NCI-H510A treated with DMSO at 0.1 percent for 48 hours (cell line): ENCODE data around the gene SNRNP25.
"Not testable (repeated sequence)": the region's sequence is repeated elsewhere in the genome, so short reads cannot be mapped to it uniquely, and the experiment has no call there.

Source experiments
- DNase-seq: peaks from one replicate; lab custom pipeline; 2025; lab: John Stamatoyannopoulos, UW

The SNRNP25 gene

GRCh38 chr16:53346-54236 is at the start of gene SNRNP25, which contains the start of gene POLR3K:
SNRNP25 (plus strand) TSS chr16:53828; CDS start chr16:54017, 189 bp downstream.
POLR3K (minus strand) TSS chr16:53608; CDS start chr16:53586, 22 bp downstream.
- DNase-seq, result peak; percentile 81

DNA sequence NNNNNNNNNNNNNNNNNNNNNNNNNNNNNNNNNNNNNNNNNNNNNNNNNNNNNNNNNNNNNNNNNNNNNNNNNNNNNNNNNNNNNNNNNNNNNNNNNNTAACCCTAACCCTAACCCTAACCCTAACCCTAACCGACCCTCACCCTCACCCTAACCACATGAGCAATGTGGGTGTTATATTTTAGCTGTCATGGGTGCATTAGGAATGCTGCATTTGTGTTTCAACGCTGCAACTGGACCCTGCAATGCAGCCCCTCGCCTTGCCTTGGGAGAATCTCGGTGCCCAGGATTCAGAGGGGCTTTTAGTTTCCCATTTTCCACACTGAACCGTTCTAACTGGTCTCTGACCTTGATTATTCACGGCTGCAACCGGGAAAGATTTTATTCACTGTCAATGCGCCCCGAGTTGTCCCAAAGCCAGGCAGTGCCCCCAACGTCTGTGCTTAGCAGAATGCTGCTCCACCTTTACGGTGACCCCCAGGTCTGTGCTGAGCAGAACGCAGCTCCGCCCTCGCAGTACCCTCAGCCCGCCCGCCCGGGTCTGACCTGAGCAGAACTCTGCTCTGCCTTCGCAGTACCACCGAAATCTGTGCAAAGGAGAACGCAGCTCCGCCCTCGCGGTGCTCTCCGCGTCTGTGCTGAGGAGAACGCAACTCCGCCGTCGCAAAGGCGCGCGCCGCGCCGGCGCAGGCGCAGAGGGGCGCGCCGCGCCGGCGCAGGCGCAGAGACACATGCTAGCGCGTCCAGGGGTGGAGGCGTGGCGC is 43.5 kb upstream of the SNRNP25 start:
- DNase-seq, result peak; percentile 38

DNA sequence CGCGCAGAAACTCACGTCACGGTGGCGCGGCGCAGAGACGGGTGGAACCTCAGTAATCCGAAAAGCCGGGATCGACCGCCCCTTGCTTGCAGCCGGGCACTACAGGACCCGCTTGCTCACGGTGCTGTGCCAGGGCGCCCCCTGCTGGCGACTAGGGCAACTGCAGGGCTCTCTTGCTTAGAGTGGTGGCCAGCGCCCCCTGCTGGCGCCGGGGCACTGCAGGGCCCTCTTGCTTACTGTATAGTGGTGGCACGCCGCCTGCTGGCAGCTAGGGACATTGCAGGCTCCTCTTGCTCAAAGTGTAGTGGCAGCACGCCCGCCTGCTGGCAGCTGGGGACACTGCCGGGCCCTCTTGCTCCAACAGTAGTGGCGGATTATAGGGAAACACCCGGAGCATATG is 42.9 kb upstream of the SNRNP25 start:
- peak; percentile 75 for DNase-seq

DNA sequence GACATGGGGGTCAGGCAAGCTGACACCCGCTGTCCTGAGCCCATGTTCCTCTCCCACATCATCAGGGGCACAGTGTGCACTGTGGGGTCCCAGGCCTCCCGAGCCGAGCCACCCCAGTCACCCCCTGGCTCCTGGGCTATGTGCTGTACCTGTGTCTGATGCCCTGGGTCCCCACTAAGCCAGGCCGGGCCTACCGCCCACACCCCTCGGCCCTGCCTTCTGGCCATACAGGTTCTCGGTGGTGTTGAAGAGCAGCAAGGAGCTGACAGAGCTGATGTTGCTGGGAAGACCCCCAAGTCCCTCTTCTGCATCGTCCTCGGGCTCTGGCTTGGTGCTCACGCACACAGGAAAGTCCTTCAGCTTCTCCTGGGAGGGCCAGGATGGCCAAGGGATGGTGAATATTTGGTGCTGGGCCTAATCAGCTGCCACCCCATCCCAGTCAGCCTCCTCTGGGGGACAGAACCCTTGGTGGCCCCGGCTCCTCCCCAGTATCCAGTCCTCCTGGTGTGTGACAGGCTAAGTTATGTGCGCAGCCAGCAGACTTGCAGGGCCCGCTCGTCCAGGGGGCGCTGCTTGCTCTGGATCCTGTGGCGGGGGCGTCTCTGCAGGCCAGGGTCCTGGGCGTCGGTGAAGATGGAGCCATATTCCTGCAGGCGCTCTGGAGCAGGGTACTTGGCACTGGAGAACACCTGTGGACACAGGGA is 36.4 kb upstream of the SNRNP25 start:
- not testable (repeated sequence) for DNase-seq

DNA sequence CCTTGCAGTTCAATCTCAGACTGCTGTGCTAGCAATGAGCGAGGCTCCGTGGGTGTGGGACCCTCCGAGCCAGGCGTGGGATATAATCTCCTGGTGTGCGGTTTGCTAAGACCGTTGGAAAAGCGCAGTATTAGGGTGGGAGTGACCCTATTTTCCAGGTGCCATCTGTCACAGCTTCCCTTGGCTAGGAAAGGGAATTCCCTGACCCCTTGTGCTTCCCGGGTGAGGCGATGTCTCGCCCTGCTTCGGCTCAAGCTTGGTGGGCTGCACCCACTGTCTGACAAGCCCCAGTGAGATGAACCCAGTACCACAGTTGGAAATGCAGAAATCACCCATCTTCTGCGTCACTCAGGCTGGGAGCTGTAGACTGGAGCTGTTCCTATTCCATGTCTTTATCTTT is 32.7 kb upstream of the SNRNP25 start:
- not testable (repeated sequence) for DNase-seq

GRCh38 chr16:24151-24550 is 29.5 kb upstream of the SNRNP25 start:
- not testable (repeated sequence) for DNase-seq

GRCh38 chr16:25926-26348 is 27.7 kb upstream of the SNRNP25 start:
- DNase-seq, result not testable (repeated sequence)

DNA sequence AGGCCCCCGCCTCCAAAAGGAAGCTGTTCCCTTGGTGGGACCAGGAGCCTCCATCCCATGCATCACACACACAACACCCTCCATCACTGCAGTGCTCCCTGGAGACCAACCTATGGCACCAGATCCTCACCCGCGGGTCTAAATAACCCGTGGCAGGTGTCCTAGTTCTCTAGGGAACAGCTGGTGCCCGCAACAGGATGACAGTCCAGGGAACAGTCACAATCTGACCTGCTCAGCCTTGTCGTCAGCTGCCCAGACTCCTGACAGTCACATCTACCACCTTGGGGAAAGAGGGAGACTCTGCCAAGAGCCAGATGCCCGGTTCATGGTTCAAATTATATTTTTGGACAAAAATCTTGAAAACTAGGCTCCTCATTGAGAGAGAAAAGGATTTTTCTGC is 23.0 kb upstream of the SNRNP25 start:
- not testable (repeated sequence) for DNase-seq

- not testable (repeated sequence) for DNase-seq
These were observed 20.3 kb upstream of the SNRNP25 start for GRCh38 chr16:33154-33876.

- no peak for DNase-seq
These were observed 19.6 kb upstream of the SNRNP25 start for GRCh38 chr16:33877-34647.

DNA sequence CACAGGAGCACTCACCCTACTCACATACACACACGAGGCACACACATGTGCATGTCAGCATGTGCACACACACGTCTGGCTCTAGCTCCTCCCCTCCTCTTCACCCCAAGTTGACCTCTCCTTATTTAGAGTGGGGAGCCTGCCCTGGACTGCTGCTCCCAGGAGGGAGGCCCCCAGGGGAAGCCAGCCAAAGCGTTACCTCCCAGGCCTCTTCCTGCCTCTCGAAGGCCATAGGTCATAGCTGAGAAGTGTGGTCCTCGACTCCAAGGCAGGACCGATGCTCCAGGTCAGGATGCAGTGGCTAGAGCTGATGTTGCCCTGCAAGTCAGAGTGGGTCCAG is 19.0 kb upstream of the SNRNP25 start:
- no peak for DNase-seq

GRCh38 chr16:35011-35677 is 18.5 kb upstream of the SNRNP25 start:
- DNase-seq, result no peak

DNA sequence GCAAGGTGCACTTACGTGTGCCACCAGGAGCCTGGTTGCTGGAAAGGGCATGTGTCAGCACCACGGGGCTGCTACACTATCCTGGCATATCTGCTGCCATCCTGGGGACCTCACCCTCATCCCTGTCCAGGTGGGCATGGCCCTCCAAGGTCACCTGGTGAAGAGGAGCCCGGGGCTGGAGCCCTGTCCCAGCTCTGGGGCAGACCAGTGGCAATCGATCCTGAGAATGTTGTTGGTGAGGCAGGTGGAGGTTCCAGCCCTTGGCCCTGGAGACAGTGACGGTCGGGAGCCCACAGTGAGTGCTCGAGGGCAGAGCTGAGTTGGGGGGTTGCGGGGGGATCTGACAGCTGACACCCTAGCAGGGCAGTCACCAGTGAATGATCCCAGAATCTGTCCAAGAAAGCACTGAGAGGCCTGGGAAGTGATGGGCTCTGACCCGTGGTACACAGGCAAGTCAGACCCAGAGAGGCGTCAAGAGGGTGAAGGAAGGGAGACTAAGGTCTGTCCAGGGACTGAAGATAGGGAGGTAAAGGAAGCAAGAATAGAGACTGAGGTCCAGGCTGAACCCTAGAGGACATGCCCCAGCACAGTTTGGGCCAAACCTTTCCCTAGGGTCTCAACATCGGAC is 17.8 kb upstream of the SNRNP25 start:
- DNase-seq, result no peak

DNA sequence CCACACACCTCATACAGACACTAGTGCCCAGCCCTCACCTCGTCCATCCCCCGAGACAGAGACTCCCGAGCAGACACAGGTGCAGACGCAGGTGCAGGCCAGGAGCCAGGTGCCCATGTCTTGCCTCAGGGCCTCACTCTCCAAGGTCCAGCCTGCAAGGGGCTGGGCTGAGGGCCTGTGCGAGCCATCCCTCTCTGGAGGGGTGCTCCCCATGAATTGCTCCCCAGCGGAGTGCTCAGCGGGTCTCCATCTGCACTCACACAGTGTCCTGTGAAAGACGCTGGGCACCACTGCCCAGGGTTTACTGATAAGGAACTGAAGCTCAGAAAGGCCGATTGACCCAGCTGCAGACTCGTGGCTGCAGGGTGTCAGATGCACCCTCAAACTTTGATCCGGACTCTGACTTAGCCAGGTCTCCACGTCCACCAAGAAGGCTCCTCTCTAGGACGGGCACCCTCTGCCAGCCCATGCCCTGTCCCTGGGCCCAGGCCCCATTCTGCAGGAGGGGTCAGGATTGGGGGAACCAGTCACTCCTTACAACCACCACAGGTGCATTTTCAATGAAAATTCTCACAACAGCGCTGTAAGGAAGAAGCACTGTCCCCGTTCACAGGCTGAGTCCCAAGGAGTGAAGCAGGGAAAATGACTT is 17.2 kb upstream of the SNRNP25 start:
- DNase-seq, result no peak

GRCh38 chr16:37511-37910 is 16.1 kb upstream of the SNRNP25 start:
- no peak for DNase-seq

GRCh38 chr16:38206-38605 is 15.4 kb upstream of the SNRNP25 start:
- DNase-seq, result not testable (repeated sequence)

GRCh38 chr16:38941-39892 is 14.4 kb upstream of the SNRNP25 start:
- peak; percentile 40 for DNase-seq

DNA sequence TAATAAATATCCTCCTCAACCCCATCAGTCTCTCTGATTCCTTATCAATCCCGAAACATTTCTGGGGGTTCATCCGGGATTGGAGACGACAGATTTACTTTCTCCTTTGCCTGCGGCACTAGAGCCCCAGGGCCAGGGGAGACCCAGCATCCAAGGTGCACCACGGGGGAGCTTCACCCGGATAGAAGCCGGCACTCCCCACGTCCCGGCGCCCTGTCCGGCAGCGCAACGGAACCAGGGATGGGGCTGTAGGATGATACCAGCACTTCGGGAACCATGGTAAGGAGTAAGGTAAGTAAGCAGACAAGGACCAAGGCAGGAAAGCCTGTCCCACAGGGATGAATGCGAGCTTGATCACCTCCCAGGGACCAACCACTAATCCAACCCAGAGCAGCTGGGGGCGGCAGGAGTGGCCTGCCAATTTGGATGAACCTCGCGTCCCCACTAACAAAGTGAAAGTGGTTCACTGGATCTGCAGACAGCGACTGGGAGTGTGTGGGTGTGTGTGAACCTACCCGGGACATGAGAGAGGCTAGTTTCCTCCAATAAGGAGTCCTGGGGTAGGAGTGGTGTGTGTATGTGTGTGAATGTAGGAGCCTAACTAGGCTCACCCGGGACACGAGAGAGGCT is 12.1 kb upstream of the SNRNP25 start:
- no peak for DNase-seq
